Stimulated activated CD4-positive, alpha-beta T cell treated with anti-CD3 and anti-CD28 coated beads, Interleukin-1b, Interleukin-23, amount 100 ng/mL, for 1 hour (primary cell): ENCODE data around the gene DNAH9.
A peak's percentile ranks its signal among the peaks of the same experiment; 100 is the strongest.

Source experiments
- DNase-seq, 2 donors: peaks; one replicate each; pipeline ENCODE4 v3.0.0-alpha.2; 2020; ENCODE audit warnings: low read depth in 2 of 2

The DNAH9 gene

GRCh38 chr17:11986179-11986941 is 388.1 kb downstream of the DNAH9 start:
- DNase-seq = no peak

- DNase-seq = no peak
Observed at GRCh38 chr17:11986942-11987329, 388.7 kb downstream of the DNAH9 start.

GRCh38 chr17:11990363-11990983 is 392.2 kb downstream of the DNAH9 start:
- no peak for DNase-seq

- DNase-seq = no peak
Observed at GRCh38 chr17:11991461-11991860, 393.2 kb downstream of the DNAH9 start.

- no peak for DNase-seq
Observed at GRCh38 chr17:11996722-11997146, 398.5 kb downstream of the DNAH9 start.

- peak; percentile 87 to 90 for DNase-seq
Observed at GRCh38 chr17:11997147-11997971, 399.1 kb downstream of the DNAH9 start, which contains the start of gene ZNF18. TSS of gene ZNF18 (minus strand) at chr17:11997475. CDS start at chr17:11992829, 4,646 bp downstream.

- no peak for DNase-seq
Observed at GRCh38 chr17:11997972-11998233, 399.6 kb downstream of the DNAH9 start.

- DNase-seq = no peak
Observed at GRCh38 chr17:11999696-12000095, 401.4 kb downstream of the DNAH9 start.

- DNase-seq = no peak
Observed at GRCh38 chr17:12007466-12007865, 409.2 kb downstream of the DNAH9 start.
